ENCODE data around the gene ELP6.
"Not testable (repeated sequence)": the region's sequence is repeated elsewhere in the genome, so short reads cannot be mapped to it uniquely, and the experiment has no call there.

ELP6 gene

DNA sequence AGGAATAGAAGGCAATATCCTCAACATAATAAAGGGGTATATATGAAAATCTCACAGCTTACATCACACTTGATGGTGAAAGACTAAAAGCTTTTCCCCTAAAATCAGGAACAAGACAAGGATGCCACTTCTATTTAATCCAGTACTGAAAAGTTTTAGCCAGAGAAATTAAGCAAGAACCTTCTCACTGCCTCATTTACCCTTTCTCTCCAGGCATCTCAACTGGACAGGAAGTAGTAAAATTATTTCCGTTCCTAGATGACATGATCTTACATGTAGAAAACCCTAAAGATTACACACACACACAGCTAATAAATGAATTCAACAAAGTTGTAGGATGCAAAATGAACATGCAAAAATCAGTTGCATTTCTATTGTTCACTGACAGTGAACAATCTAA lies 48.9 kb downstream of the ELP6 start:
- DNase-seq (ENCODE audit: low read depth): no peak

DNA sequence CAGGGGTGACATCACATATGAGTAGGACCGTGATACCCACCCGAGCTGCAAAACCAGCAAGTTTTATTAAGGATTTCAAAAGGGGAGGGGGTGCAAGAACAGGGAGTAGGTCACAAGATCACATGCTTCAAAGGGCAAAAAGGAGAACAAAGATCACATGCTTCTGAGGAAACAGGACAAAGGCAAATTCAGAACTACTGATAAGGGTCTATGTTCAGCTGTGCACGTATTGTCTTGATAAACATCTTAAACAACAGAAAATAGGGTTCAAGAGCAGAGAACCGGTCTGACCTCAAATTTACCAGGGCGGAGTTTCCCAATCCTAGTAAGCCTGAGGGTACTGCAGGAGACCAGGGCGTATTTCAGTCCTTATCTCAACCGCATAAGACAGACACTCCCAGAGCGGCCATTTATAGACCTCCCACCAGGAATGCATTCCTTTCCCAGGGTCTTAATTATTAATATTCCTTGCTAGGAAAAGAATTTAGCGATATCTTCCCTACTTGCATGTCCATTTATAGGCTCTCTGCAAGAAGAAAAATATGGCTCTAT lies 53.9 kb downstream of the ELP6 start:
- DNase-seq (ENCODE audit: low read depth): not testable (repeated sequence)

DNA sequence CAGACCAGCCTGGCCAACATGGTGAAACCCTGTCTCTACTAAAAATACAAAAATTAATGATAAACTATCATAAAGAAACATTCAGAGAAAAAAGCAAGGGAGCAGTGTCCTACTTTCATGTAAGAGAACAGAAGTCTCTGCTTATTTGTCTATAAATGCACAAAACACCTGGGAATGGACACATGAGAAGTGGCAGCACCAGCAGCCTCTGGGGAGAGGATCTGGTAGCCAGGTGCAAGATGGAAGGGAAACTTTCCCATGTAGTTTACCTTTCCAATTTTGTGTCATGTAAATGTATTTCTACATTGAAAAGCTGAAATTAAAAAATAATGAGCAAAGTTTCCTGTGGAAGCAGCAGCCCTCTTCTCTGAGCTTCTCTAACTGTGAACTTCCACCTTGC lies 56.5 kb downstream of the ELP6 start:
- no peak for DNase-seq (ENCODE audit: low read depth)

DNA sequence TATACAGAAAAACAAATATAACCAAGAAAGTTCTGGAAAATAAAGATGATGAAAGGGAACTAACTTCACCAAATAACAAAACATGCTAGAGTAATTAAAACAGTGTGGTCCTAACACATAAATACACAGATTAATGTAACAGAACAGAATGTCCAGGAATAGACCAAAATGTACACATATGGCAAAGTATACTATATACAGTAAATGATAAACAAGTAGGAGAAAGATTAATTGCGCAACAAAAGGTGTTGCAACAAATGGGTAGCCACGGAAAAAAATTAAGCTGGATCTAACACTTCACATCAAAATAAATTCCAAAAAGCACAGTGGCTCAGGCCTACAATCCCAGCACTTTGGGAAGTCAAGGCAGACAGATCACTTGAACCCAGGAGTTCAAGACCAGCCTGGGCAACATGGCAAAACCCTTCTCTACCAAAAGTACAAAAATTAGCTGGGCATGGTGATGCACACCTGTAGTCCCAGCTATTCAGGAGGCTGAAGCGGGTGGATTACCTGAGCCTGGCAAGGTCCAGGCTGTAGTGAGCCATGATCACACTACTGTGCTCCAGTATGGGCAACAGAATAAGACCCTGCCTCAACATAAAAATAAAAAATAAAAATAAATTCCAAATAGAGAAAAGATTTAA lies 57.6 kb downstream of the ELP6 start:
- DNase-seq (ENCODE audit: low read depth): no peak

DNA sequence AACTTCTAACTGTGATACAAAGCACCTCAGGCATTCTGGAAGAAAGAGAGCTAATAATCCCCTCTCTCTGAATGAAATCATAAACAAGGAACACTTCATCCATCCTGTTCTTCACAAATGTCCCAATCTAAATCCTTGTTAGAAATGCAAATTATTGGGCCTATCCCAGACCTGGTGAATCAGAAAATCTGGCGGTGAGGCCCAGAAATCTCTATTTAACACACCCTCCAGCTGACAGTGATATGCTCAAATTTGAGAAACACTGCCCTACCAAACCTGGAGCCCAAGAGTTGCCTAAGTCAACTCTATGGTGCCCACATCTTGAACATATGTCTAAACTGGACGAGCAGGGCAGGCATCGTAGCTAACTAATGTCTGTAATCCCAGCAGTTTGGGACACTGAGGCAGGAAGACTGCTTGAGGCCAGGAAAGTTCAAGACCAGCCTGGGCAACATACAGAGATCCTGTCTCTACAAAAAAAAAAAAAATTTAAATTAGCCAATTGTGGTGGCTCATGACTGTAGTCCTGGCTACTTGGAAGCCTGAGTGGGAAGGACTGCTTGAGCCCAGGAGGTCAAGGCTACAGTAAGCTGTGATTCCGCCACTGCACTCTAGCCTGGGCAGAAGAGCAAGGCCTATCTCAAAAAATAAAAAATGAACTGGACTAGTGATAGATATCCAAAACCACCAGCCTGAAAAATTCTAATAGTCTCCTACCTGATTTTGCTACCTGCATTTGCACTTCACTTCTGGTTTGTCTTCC lies 60.9 kb downstream of the ELP6 start:
- DNase-seq (ENCODE audit: low read depth): no peak

Measured in activated T-cell treated with anti-CD3 and anti-CD28 coated beads for 1 hour (primary cell).